GM12878 (cell line): Measurements from ENCODE around the gene PLAGL2. TPM values are rescaled to one million over a fixed set of nuclear protein-coding genes. Genes with fewer than 3 reads are reported as not detected.
A peak's percentile ranks its signal among the peaks of the same experiment; 100 is the strongest.

Experiments used
- ATAC-seq: fragments of 200-7000 bp; cut with Tn5 transposase; 3 replicates; pipeline ENCODE4 v1.9.1; 2020; ENCODE audit warnings: mild to moderate bottlenecking, moderate library complexity
- BruUV-seq: library from RNA; stranded (reverse); fragments of 400-500 nt; replicated peaks from 2 replicates; lab custom pipeline; 2021; lab: Mats Ljungman, UMichigan
- CTCF ChIA-PET: fragments of 300-600 bp; sonication (Branson Sonifier 250); formaldehyde crosslinking; extraction: SDS; loops from one replicate; lab custom pipeline; 2021; ENCODE audit warnings: inconsistent platforms; lab: Yijun Ruan, JAX
- POLR2A ChIA-PET: fragments of 350-600 bp; formaldehyde crosslinking; extraction: SDS; loops from one replicate; lab custom pipeline; 2021; ENCODE audit warnings: inconsistent platforms; lab: Charles Lee
- RAD21 ChIA-PET: fragments of 300-600 bp; sonication (Branson Sonifier 250); formaldehyde crosslinking; loops from one replicate; lab custom pipeline; 2023; ENCODE audit warnings: antibody characterized with exemption; ENCODE audit not compliant: unreplicated experiment; lab: Charles Lee
- SMC1A ChIA-PET: fragments of 300-600 bp; sonication (Branson Sonifier 250); formaldehyde crosslinking; loops from one replicate; lab custom pipeline; 2023; ENCODE audit not compliant: unreplicated experiment, uncharacterized antibody; lab: Charles Lee
- DNase-seq: peaks from one replicate; pipeline ENCODE4 v3.0.0-alpha.2; 2011; ENCODE audit warnings: low read depth, low spot score
- FAIRE-seq: peaks from 3 replicates; lab custom pipeline; 2011; peaks lifted over from hg19 to GRCh38; lab: Jason Lieb, UNC
- H2AFZ ChIP-seq: 2 replicates; pipeline ENCODE4 v1.6.0; 2011; ENCODE audit warnings: low read depth, low read length, control low read depth; ENCODE audit not compliant: control insufficient read depth
- H3K27ac ChIP-seq: 2 replicates; pipeline ENCODE4 v1.5.1; 2011; ENCODE audit warnings: control low read depth; ENCODE audit not compliant: control insufficient read depth, insufficient read depth
- H3K27me3 ChIP-seq, 2 experiments: replicated peaks in 1 of 2; 2 replicates each; pipeline versions ENCODE4 v1.6.0 to v1.6.1; 2011; ENCODE audit warnings: low read length in 1 of 2; ENCODE audit not compliant: control insufficient read depth in 2 of 2, insufficient read depth in 2 of 2
- H3K36me3 ChIP-seq, 2 experiments: 2 replicates each; pipeline ENCODE4 v1.5.1; 2011; ENCODE audit warnings: low read length in 1 of 2; ENCODE audit not compliant: control insufficient read depth in 2 of 2, insufficient read depth in 2 of 2
- H3K4me1 ChIP-seq: 2 replicates; pipeline ENCODE4 v1.6.1; 2011; ENCODE audit warnings: mild to moderate bottlenecking, low read length, moderate library complexity, mixed read lengths; ENCODE audit not compliant: control insufficient read depth, insufficient read depth
- H3K4me2 ChIP-seq: 2 replicates; pipeline ENCODE4 v1.6.0; 2011; ENCODE audit warnings: control low read depth; ENCODE audit not compliant: control insufficient read depth, insufficient read depth
- H3K4me3 ChIP-seq: fragments of 200-600 bp; sonication (generic); 2 replicates; pipeline ENCODE4 v1.5.1; 2016
- H3K79me2 ChIP-seq: 2 replicates; pipeline ENCODE4 v1.6.0; 2011; ENCODE audit warnings: low read length; ENCODE audit not compliant: control insufficient read depth, insufficient read depth
- H3K9ac ChIP-seq: 2 replicates; pipeline ENCODE4 v1.8.0; 2011; ENCODE audit warnings: low read length, control low read depth, mixed read lengths; ENCODE audit not compliant: control insufficient read depth, insufficient read depth
- H3K9me3 ChIP-seq: replicated peaks from 3 replicates; pipeline ENCODE4 v1.5.1; 2011; ENCODE audit warnings: mild to moderate bottlenecking, low read length; ENCODE audit not compliant: control insufficient read depth, insufficient read depth
- H4K20me1 ChIP-seq: 2 replicates; pipeline ENCODE4 v1.6.0; 2011; ENCODE audit not compliant: control insufficient read depth, insufficient read depth
- ETV6 ChIP-seq, 2 experiments: fragments of 450-650 bp in 1 of 2; IDR thresholded peaks in 1 of 2; conservative IDR thresholded peaks in 1 of 2; 2 replicates each; pipeline ENCODE4 v1.6.1; 2014; ENCODE audit warnings: antibody characterized with exemption in 1 of 2, borderline replicate concordance in 1 of 2, low read depth in 1 of 2, mild to moderate bottlenecking in 1 of 2, moderate library complexity in 1 of 2
- KDM1A ChIP-seq: fragments of 200-600 bp; sonication (generic); IDR thresholded peaks from 2 replicates; pipeline ENCODE4 v1.6.1; 2016; ENCODE audit warnings: borderline replicate concordance
- POLR2AphosphoS5 ChIP-seq: IDR thresholded peaks from 2 replicates; pipeline ENCODE4 v1.6.1; 2011; ENCODE audit warnings: mild to moderate bottlenecking, low read length, inconsistent platforms
- TAF1 ChIP-seq: IDR thresholded peaks from 2 replicates; pipeline ENCODE4 v1.6.1; 2011; ENCODE audit warnings: mild to moderate bottlenecking, low read depth, low read length, borderline replicate concordance
- WRNIP1 ChIP-seq: IDR thresholded peaks from 2 replicates; pipeline ENCODE4 v1.6.1; 2011; ENCODE audit warnings: low read depth, low read length, improper control_type of control experiment, borderline replicate concordance
- ZNF622 ChIP-seq: fragments of 450-650 bp; IDR thresholded peaks from 2 replicates; pipeline ENCODE4 v1.6.1; 2017; ENCODE audit warnings: mild to moderate bottlenecking, inconsistent platforms
- WGBS: methylation state at CpG from one replicate; pipeline ENCODE4 v1.1.6; 2016; ENCODE audit warnings: low lambda C conversion rate; ENCODE audit not compliant: insufficient replicate concordance, insufficient coverage; ENCODE audit errors: missing lambda C conversion rate; 5-methylcytosine and 5-hydroxymethylcytosine counted together
- in situ Hi-C: fragments of 300-500 bp; cut with MboI; formaldehyde crosslinking; loops from 9 replicates; pipeline ENCODE4 v1.14.3; 2018; ENCODE audit warnings: mixed read lengths
- intact Hi-C: fragments of 100-400 bp; cut with micrococcal nuclease; formaldehyde crosslinking; loops from one replicate; pipeline ENCODE4 v1.14.2; 2022; ENCODE audit not compliant: unreplicated experiment
- polyA plus RNA-seq, 11 experiments: library from polyadenylated mRNA; depleted of rRNA in 4 of 11; unstranded in 6 of 11; stranded (reverse) in 5 of 11; fragments of >200 nt; fragmentation: Nextera tagmentation in 4 of 11; fragmentation: Illumina TruSeq in 1 of 11; extraction: Ambion mirVana in 4 of 11; extraction: Trizol in 1 of 11; gene quantifications; 1 replicate in 1 of 11; 2 replicates in 10 of 11; pipeline versions ENCODE4 v1.2.1 to v1.2.3, GENCODE V29; 2011 to 2016; ENCODE audit warnings: inconsistent platforms in 2 of 11, missing spikeins in 2 of 11, low read depth in 1 of 11
- total RNA-seq, 4 experiments: library from RNA; depleted of rRNA in 3 of 4; stranded (reverse); fragments of >200 nt in 3 of 4; fragmentation: Illumina TruSeq in 1 of 4; extraction: Trizol in 1 of 4; gene quantifications; 2 replicates each; pipeline versions ENCODE4 v1.2.1 to v1.2.3, GENCODE V29; 2013 to 2021

Gene PLAGL2
- total and polyA plus RNA-seq, 10 of the 15 experiments (the other 5 are each of a cell fraction or from before 2014, with no cell fraction given), result 4.4 to 32.3 (median 13.3) TPM

DNA sequence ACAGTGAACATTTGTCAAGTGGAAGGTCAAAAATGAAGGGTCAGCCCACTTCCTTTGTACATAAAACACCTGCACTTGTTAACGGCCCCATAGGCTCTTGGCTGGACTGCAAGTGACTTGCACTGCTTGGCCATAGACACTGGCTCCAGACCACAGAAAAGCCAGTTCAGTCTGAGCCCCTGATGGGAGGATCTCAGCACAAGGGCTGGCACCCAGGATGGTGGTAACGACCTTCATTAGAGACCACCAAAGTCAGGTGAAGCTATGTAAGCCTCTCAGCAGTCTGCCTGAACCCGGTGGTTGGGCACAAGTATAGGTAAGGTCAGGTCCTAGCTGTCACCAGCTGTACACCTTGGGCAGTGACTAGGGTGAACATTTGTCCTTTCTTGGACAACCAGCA, 16.1 kb downstream of the PLAGL2 start:
- Histone ChIP-seq H3K27me3 (no peaks in the 10 kb centered on the region), H3K27ac (no peak overlapping the region), H3K4me3 (no peak overlapping the region), H4K20me1 (no peaks in the 10 kb centered on the region; the same call in 1 of the 2 replicates), H3K4me2 (no peak overlapping the region), H3K9me3 (no peaks in the 10 kb centered on the region), H3K9ac (no peak overlapping the region), H3K36me3 (peaks cover 12 to 21% of the 10 kb centered on the region in 2 experiments), H3K79me2 (no peaks in the 10 kb centered on the region), H2AFZ (no peak overlapping the region), H3K4me1 (no peaks in the 10 kb centered on the region)
- no TSS peak for BruUV-seq
- FAIRE-seq (no peak), DNase-seq (no peak), ATAC-seq (peak; percentile 11; the same call in 2 of the 3 replicates)
- WGBS, result 62% methylated on average over 3 of the region's 3 CpGs
- ChIA-PET RAD21 (no interaction called here), SMC1A (interaction anchor here (1.4 kb wide), 1 partner anchor 10 kb away, joined by 5 read pairs; no protein-coding TSS in a partner anchor), POLR2A (interaction anchor here (0.6 kb wide), 1 partner anchor 328 kb away, joined by 5 read pairs; no protein-coding TSS in a partner anchor), CTCF (no interaction called here)
- TF ChIP-seq ETV6 (conservative IDR thresholded peaks at IDR 0.05 in 1 of 2, IDR thresholded peaks at IDR 0.05 in 1 of 2; ENCODE audit: borderline replicate concordance in 1 of 2, low read depth in 1 of 2), result no peak
- no peak for TF ChIP-seq TAF1
- TF ChIP-seq KDM1A, result no peak
- 0 out of 2 replicates have a peak, but pooled peaks have one; percentile 33 for TF ChIP-seq POLR2AphosphoS5
- no peak for TF ChIP-seq ZNF622
- no peak for TF ChIP-seq WRNIP1
- in situ Hi-C loops (no loop called here), intact Hi-C loops (no loop called here)
